Measurements from ENCODE around the gene DMD.

The DMD gene

DNA sequence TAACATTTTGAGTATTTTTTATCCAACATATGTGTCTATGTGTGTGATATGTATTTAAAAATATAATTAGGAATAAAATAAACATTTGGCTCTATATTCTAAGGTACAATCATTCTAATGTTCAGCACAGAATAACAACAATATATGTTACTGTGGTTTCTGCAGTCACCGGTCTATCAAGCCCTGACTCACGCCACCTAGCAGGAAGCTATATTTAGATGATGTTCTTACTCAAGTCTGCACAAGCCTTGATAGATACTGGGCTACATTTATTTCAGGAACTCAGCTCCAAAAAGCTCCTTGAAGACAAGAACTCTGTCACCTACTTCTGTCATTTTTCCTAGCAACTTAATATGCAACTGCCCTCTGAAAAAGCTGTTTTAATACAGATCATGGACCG is 1987.5 kb downstream of the DMD start:
- H2AFZ ChIP-seq (ENCODE audit: low read length) = no peak overlapping the region
- H3K27me3 ChIP-seq (ENCODE audit: insufficient read depth, low read length, poor library complexity, severe bottlenecking) = no peaks in the 10 kb centered on the region
- no peaks in the 10 kb centered on the region for H3K9me2 ChIP-seq (replicated peaks; ENCODE audit: low read depth, low read length)
- TF ChIP-seq, protein P1, sequence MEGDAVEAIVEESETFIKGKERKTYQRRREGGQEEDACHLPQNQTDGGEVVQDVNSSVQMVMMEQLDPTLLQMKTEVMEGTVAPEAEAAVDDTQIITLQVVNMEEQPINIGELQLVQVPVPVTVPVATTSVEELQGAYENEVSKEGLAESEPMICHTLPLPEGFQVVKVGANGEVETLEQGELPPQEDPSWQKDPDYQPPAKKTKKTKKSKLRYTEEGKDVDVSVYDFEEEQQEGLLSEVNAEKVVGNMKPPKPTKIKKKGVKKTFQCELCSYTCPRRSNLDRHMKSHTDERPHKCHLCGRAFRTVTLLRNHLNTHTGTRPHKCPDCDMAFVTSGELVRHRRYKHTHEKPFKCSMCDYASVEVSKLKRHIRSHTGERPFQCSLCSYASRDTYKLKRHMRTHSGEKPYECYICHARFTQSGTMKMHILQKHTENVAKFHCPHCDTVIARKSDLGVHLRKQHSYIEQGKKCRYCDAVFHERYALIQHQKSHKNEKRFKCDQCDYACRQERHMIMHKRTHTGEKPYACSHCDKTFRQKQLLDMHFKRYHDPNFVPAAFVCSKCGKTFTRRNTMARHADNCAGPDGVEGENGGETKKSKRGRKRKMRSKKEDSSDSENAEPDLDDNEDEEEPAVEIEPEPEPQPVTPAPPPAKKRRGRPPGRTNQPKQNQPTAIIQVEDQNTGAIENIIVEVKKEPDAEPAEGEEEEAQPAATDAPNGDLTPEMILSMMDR (conservative IDR thresholded peaks at IDR 0.05; ENCODE audit: low read length) = no peak
- no peak for TF ChIP-seq EZH2phosphoT487 (IDR thresholded peaks at IDR 0.05; ENCODE audit: borderline replicate concordance)
- peak overlapping the region; percentile 50 for H3K9ac ChIP-seq (ENCODE audit: low read depth, low read length, poor library complexity, severe bottlenecking)
- no peaks in the 10 kb centered on the region for H4K20me1 ChIP-seq (ENCODE audit: insufficient read depth, low read length, poor library complexity, severe bottlenecking)
- no peaks in the 10 kb centered on the region for H3K79me2 ChIP-seq (ENCODE audit: insufficient read depth, low read length)
- no peaks in the 10 kb centered on the region; the same call in 1 of the 2 replicates for H3K36me3 ChIP-seq (ENCODE audit: insufficient read depth, low read length)
- H3K4me2 ChIP-seq (ENCODE audit: low read depth, low read length, poor library complexity, severe bottlenecking) = peak overlapping the region; percentile 41
- H3K4me1 ChIP-seq (ENCODE audit: insufficient read depth, low read length, poor library complexity, severe bottlenecking) = peaks cover 7% of the 10 kb centered on the region
- no peak overlapping the region for H3K4me3 ChIP-seq (ENCODE audit: low read length, poor library complexity, severe bottlenecking)
- H3K9me3 ChIP-seq (ENCODE audit: insufficient read depth, low read depth, low read length) = no peaks in the 10 kb centered on the region
- H3F3A ChIP-seq (ENCODE audit: low read depth) = no peaks in the 10 kb centered on the region

DNA sequence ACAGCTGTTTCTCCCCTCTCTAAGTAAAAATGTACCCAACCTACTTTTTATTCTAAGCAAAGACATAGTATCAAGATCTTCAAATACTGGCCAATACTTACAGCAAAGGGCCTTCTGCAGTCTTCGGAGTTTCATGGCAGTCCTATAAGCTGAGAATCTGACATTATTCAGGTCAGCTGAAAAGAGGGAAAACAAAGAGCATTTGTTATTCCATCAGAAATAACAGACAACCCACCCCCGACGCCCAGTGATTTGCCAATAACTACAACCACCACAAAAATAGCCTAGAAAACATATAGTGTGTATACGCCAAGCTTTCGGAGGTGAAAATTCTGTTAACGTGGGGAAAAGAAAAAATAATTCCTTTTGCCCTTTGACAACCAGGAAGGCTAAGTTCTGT is 1988.4 kb downstream of the DMD start:
- Histone ChIP-seq H2AFZ (ENCODE audit: low read length) (no peak overlapping the region), H3K27me3 (ENCODE audit: insufficient read depth, low read length, poor library complexity, severe bottlenecking) (no peaks in the 10 kb centered on the region), H3K79me2 (ENCODE audit: insufficient read depth, low read length) (no peaks in the 10 kb centered on the region), H3K4me2 (ENCODE audit: low read depth, low read length, poor library complexity, severe bottlenecking) (no peak overlapping the region), H3K4me1 (ENCODE audit: insufficient read depth, low read length, poor library complexity, severe bottlenecking) (peaks cover 7% of the 10 kb centered on the region), H3F3A (ENCODE audit: low read depth) (no peaks in the 10 kb centered on the region), H4K20me1 (ENCODE audit: insufficient read depth, low read length, poor library complexity, severe bottlenecking) (no peaks in the 10 kb centered on the region), H3K4me3 (ENCODE audit: low read length, poor library complexity, severe bottlenecking) (no peak overlapping the region), H3K9me2 (replicated peaks; ENCODE audit: low read depth, low read length) (no peaks in the 10 kb centered on the region), H3K36me3 (ENCODE audit: insufficient read depth, low read length) (no peaks in the 10 kb centered on the region; the same call in 1 of the 2 replicates), H3K9me3 (ENCODE audit: insufficient read depth, low read depth, low read length) (no peaks in the 10 kb centered on the region), H3K9ac (ENCODE audit: low read depth, low read length, poor library complexity, severe bottlenecking) (no peak overlapping the region)
- TF ChIP-seq, protein P1 (conservative IDR thresholded peaks at IDR 0.05; ENCODE audit: low read length) = no peak

DNA sequence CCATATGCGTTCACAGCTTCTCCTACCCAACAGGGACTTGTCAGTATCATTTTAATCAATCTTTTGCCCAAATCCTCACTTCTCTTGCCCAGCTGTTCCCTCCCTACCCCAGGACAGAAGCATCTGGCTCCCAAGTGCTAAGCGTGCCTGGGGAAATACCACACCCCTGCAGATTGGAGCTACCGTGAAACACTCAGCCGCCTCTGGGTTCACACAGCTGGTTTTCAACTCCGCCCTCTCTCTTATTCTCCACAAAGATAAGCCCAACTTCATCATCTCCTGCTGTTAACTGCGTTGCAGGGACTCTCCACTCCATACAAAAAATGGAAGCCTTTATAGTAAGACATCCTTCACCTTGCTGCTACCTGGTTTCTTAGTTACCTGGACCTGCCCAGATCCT is 1992.2 kb downstream of the DMD start:
- no peaks in the 10 kb centered on the region for H3K27me3 ChIP-seq (ENCODE audit: insufficient read depth, low read length, poor library complexity, severe bottlenecking)
- peaks cover 12% of the 10 kb centered on the region for H3K4me1 ChIP-seq (ENCODE audit: insufficient read depth, low read length, poor library complexity, severe bottlenecking)
- no peaks in the 10 kb centered on the region for H3F3A ChIP-seq (ENCODE audit: low read depth)
- no peak overlapping the region for H3K9ac ChIP-seq (ENCODE audit: low read depth, low read length, poor library complexity, severe bottlenecking)
- H3K9me3 ChIP-seq (ENCODE audit: insufficient read depth, low read depth, low read length) = no peaks in the 10 kb centered on the region
- TF ChIP-seq, protein P1 (conservative IDR thresholded peaks at IDR 0.05; ENCODE audit: low read length) = no peak
- TF ChIP-seq EZH2phosphoT487 (IDR thresholded peaks at IDR 0.05; ENCODE audit: borderline replicate concordance) = no peak
- no peaks in the 10 kb centered on the region for H3K79me2 ChIP-seq (ENCODE audit: insufficient read depth, low read length)
- H3K4me2 ChIP-seq (ENCODE audit: low read depth, low read length, poor library complexity, severe bottlenecking) = no peak overlapping the region
- H3K9me2 ChIP-seq (replicated peaks; ENCODE audit: low read depth, low read length) = no peaks in the 10 kb centered on the region
- no peaks in the 10 kb centered on the region; the same call in 1 of the 2 replicates for H3K36me3 ChIP-seq (ENCODE audit: insufficient read depth, low read length)
- H3K4me3 ChIP-seq (ENCODE audit: low read length, poor library complexity, severe bottlenecking) = no peak overlapping the region
- H4K20me1 ChIP-seq (ENCODE audit: insufficient read depth, low read length, poor library complexity, severe bottlenecking) = no peaks in the 10 kb centered on the region
- no peak overlapping the region for H2AFZ ChIP-seq (ENCODE audit: low read length)
